ENCODE measurements around the gene OSBPL3.

The OSBPL3 gene

GRCh38 chr7:24801883-24802282 is 178.1 kb downstream of the OSBPL3 start:
- Mint-ChIP-seq H3K4me3 (no peak overlapping the region), H3K27ac (no peak overlapping the region), H3K4me1 (no peaks in the 10 kb centered on the region), H3K36me3 (ENCODE audit: low read depth) (peaks cover 3% of the 10 kb centered on the region), H3K27me3 (ENCODE audit: low read depth, poor library complexity) (no peaks in the 10 kb centered on the region), H3K9me3 (no peaks in the 10 kb centered on the region)
- no peak for TF ChIP-seq CTCF (IDR thresholded peaks at IDR 0.05)
- no peak for DNase-seq

- Mint-ChIP-seq H3K4me3 (no peak overlapping the region), H3K27me3 (ENCODE audit: low read depth, poor library complexity) (peaks cover 2% of the 10 kb centered on the region), H3K27ac (no peak overlapping the region), H3K9me3 (no peaks in the 10 kb centered on the region), H3K4me1 (no peaks in the 10 kb centered on the region), H3K36me3 (ENCODE audit: low read depth) (peaks cover 3% of the 10 kb centered on the region)
- no peak for DNase-seq
- no peak for TF ChIP-seq CTCF (IDR thresholded peaks at IDR 0.05)
Measured at GRCh38 chr7:24800667-24801066, 179.3 kb downstream of the OSBPL3 start.

- H3K27ac Mint-ChIP-seq: no peak overlapping the region
- peaks cover 4% of the 10 kb centered on the region for H3K27me3 Mint-ChIP-seq (ENCODE audit: low read depth, poor library complexity)
- no peak for TF ChIP-seq CTCF (IDR thresholded peaks at IDR 0.05)
- H3K9me3 Mint-ChIP-seq: no peaks in the 10 kb centered on the region
- H3K4me3 Mint-ChIP-seq: no peak overlapping the region
- H3K36me3 Mint-ChIP-seq (ENCODE audit: low read depth): peaks cover 3% of the 10 kb centered on the region
- no peak for DNase-seq
- H3K4me1 Mint-ChIP-seq: no peaks in the 10 kb centered on the region
Measured at GRCh38 chr7:24800073-24800472, 179.9 kb downstream of the OSBPL3 start.

- Mint-ChIP-seq H3K9me3 (no peaks in the 10 kb centered on the region), H3K4me3 (no peak overlapping the region), H3K27ac (no peak overlapping the region), H3K36me3 (ENCODE audit: low read depth) (peaks cover 3% of the 10 kb centered on the region), H3K27me3 (ENCODE audit: low read depth, poor library complexity) (peaks cover 4% of the 10 kb centered on the region), H3K4me1 (no peaks in the 10 kb centered on the region)
- no peak for TF ChIP-seq CTCF (IDR thresholded peaks at IDR 0.05)
- no peak for DNase-seq
Measured at GRCh38 chr7:24799506-24799905, 180.5 kb downstream of the OSBPL3 start.

- H3K27ac Mint-ChIP-seq: no peak overlapping the region
Measured at GRCh38 chr7:24798261-24798660, 181.7 kb downstream of the OSBPL3 start.

More at GRCh38 chr7:24798261-24798660, 181.7 kb downstream of the OSBPL3 start:
- Mint-ChIP-seq H3K4me3 (no peak overlapping the region), H3K27me3 (ENCODE audit: low read depth, poor library complexity) (peaks cover 4% of the 10 kb centered on the region), H3K4me1 (peaks cover 7% of the 10 kb centered on the region), H3K36me3 (ENCODE audit: low read depth) (peaks cover 3% of the 10 kb centered on the region), H3K9me3 (no peaks in the 10 kb centered on the region)
- no peak for DNase-seq
- no peak for TF ChIP-seq CTCF (IDR thresholded peaks at IDR 0.05)
